ENCODE results near the gene YBX2.
"Not testable (repeated sequence)": the region's sequence is repeated elsewhere in the genome, so short reads cannot be mapped to it uniquely, and the experiment has no call there.

Gene YBX2

GRCh38 chr17:7253082-7253481, 41.4 kb downstream of the YBX2 start:
- Histone ChIP-seq H3K36me3 (ENCODE audit: insufficient read depth, low read length) (peaks cover 15% of the 10 kb centered on the region; the same call in 1 of the 2 replicates), H3K4me3 (ENCODE audit: low read depth, low read length) (peak overlapping the region; percentile 96), H3K27me3 (ENCODE audit: insufficient read depth, low read length) (no peaks in the 10 kb centered on the region), H2AFZ (ENCODE audit: low read length, unreplicated experiment) (no peak overlapping the region), H3K4me1 (ENCODE audit: control insufficient read depth, insufficient read depth, low read length, unreplicated experiment) (peaks cover 25% of the 10 kb centered on the region), H3K27ac (ENCODE audit: low read depth, low read length) (peak overlapping the region; percentile 97), H3K79me2 (ENCODE audit: control insufficient read depth, insufficient read depth, low read length, unreplicated experiment) (peaks cover 51% of the 10 kb centered on the region)

DNA sequence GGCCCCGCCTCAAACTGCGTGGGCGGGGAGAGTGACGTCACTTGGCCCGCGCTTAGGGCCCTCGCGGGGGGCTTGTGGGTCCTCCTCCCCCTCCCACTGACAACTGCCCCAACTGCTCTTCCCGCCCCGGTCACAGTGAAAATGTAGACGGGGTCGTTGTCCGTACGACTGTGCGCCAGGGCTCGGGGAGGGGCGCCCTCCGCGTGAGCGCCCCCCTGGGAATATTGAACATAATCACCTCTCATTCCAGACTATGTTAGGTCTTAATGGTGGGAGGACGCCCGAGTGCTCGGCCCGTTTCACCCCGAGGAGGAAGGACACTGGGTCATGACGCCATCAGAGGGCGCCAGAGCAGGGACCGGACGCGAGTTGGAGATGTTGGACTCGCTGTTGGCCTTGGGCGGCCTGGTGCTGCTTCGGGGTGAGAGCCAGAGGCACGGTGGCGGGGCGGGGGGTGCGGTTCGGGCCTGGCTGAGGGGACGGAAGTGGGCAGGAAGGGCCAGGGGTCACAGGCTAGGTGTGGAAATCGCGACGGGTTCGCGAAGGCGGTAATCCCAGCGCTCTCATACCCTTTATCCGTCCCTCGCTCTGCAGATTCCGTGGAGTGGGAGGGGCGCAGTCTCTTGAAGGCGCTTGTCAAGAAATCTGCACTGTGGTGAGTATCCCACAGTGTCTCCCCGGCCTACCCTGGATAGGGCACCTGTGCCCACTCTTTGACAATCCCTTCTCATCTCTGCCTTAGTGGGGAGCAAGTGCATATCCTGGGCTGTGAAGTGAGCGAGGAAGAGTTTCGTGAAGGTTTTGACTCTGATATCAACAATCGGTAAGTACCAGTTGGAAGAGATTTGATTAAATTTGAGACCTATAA, 42.0 kb downstream of the YBX2 start, which contains the start of gene ELP5:
TSS of gene ELP5 (plus strand) at position 40 of the 868 bp plus-strand sequence. CDS start at position 376, 336 bp downstream.
- H3K27me3 ChIP-seq (ENCODE audit: insufficient read depth, low read length): no peaks in the 10 kb centered on the region
- H3K4me3 ChIP-seq (ENCODE audit: low read depth, low read length): peak within 1 kb of the TSS; percentile 96
- peaks cover 25% of the 10 kb centered on the region for H3K4me1 ChIP-seq (ENCODE audit: control insufficient read depth, insufficient read depth, low read length, unreplicated experiment)
- peak within 1 kb of the TSS; percentile 93 for H2AFZ ChIP-seq (ENCODE audit: low read length, unreplicated experiment)
- H3K27ac ChIP-seq (ENCODE audit: low read depth, low read length): peak within 1 kb of the TSS; percentile 97
- H3K36me3 ChIP-seq (ENCODE audit: insufficient read depth, low read length): peaks cover 15% of the 10 kb centered on the region; the same call in 1 of the 2 replicates
- peaks cover 58% of the 10 kb centered on the region for H3K79me2 ChIP-seq (ENCODE audit: control insufficient read depth, insufficient read depth, low read length, unreplicated experiment)

DNA sequence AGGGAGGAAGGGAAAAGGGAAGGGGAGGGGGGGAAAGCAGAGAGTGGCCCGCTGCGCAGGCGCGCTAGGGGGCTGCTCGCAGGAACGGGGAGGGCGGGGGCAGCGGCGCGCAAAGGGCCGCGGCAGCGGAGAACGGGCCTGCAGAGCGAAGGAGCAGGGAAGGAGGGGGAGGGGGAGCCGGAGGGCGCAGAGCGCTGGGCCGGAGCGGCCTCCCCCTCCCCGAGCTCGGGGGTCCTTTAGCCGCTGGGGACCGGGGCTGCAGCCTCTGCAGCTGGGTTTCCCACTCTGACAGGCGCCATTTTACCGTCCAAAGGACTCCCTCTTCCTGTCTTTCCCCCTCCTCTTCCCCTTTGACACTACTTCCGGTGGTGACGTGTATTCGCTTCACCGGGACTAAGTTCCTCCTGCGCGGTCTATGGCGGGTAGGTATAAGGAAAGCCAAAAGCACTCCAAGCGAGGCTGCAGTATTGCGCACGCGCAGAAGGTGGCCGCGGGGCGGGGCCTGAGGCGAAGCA, 42.7 kb downstream of the YBX2 start, which contains the start of gene CTDNEP1:
TSS of gene CTDNEP1 (minus strand) at position 74 of the 515 bp plus-strand sequence. CDS start 438 bp downstream, outside the sequence.
- peak within 1 kb of the TSS; percentile 97 for H3K27ac ChIP-seq (ENCODE audit: low read depth, low read length)
- H3K36me3 ChIP-seq (ENCODE audit: insufficient read depth, low read length): peaks cover 15% of the 10 kb centered on the region; the same call in 1 of the 2 replicates
- H3K4me1 ChIP-seq (ENCODE audit: control insufficient read depth, insufficient read depth, low read length, unreplicated experiment): peaks cover 25% of the 10 kb centered on the region
- no peaks in the 10 kb centered on the region for H3K27me3 ChIP-seq (ENCODE audit: insufficient read depth, low read length)
- peaks cover 65% of the 10 kb centered on the region for H3K79me2 ChIP-seq (ENCODE audit: control insufficient read depth, insufficient read depth, low read length, unreplicated experiment)
- H3K4me3 ChIP-seq (ENCODE audit: low read depth, low read length): peak within 1 kb of the TSS; percentile 96
- H2AFZ ChIP-seq (ENCODE audit: low read length, unreplicated experiment): peak within 1 kb of the TSS; percentile 93

- Histone ChIP-seq H3K79me2 (ENCODE audit: control insufficient read depth, insufficient read depth, low read length, unreplicated experiment) (peaks cover 65% of the 10 kb centered on the region), H3K27ac (ENCODE audit: low read depth, low read length) (peak overlapping the region; percentile 97), H3K36me3 (ENCODE audit: insufficient read depth, low read length) (peaks cover 15% of the 10 kb centered on the region; the same call in 1 of the 2 replicates), H3K4me1 (ENCODE audit: control insufficient read depth, insufficient read depth, low read length, unreplicated experiment) (peaks cover 25% of the 10 kb centered on the region), H3K4me3 (ENCODE audit: low read depth, low read length) (peak overlapping the region; percentile 96), H2AFZ (ENCODE audit: low read length, unreplicated experiment) (peak overlapping the region; percentile 47), H3K27me3 (ENCODE audit: insufficient read depth, low read length) (no peaks in the 10 kb centered on the region)
Observed at GRCh38 chr17:7250695-7251627, 43.5 kb downstream of the YBX2 start.

DNA sequence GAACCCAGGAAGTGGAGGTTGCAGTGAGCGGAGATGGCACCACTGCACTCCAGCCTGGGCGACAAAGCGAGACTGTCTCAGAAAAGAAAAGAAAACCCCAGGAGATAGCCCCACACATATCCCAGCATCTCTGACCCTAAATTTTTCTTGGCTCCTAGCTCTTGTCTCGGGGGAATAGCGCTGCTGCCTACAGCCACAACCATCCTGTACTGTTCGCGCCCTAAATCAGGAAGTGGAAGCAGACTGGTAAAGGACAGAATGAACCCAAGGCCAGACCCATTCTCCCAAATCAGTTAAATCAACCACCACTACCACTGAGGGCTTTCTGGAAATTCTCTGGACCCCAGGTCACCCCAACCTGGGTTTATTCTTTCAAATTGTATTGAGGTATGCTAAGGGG, 44.6 kb downstream of the YBX2 start:
- H3K79me2 ChIP-seq (ENCODE audit: control insufficient read depth, insufficient read depth, low read length, unreplicated experiment): peaks cover 65% of the 10 kb centered on the region
- no peak overlapping the region for H3K27ac ChIP-seq (ENCODE audit: low read depth, low read length)
- no peaks in the 10 kb centered on the region for H3K27me3 ChIP-seq (ENCODE audit: insufficient read depth, low read length)
- H3K36me3 ChIP-seq (ENCODE audit: insufficient read depth, low read length): peaks cover 12% of the 10 kb centered on the region; the same call in 1 of the 2 replicates
- H3K4me3 ChIP-seq (ENCODE audit: low read depth, low read length): peak overlapping the region; percentile 96
- no peak overlapping the region for H2AFZ ChIP-seq (ENCODE audit: low read length, unreplicated experiment)
- H3K4me1 ChIP-seq (ENCODE audit: control insufficient read depth, insufficient read depth, low read length, unreplicated experiment): peaks cover 25% of the 10 kb centered on the region

GRCh38 chr17:7249214-7249613, 45.2 kb downstream of the YBX2 start:
- Histone ChIP-seq H3K27ac (ENCODE audit: low read depth, low read length) (no peak overlapping the region), H3K4me1 (ENCODE audit: control insufficient read depth, insufficient read depth, low read length, unreplicated experiment) (peaks cover 25% of the 10 kb centered on the region), H2AFZ (ENCODE audit: low read length, unreplicated experiment) (no peak overlapping the region), H3K27me3 (ENCODE audit: insufficient read depth, low read length) (no peaks in the 10 kb centered on the region), H3K79me2 (ENCODE audit: control insufficient read depth, insufficient read depth, low read length, unreplicated experiment) (peaks cover 63% of the 10 kb centered on the region), H3K36me3 (ENCODE audit: insufficient read depth, low read length) (peaks cover 8% of the 10 kb centered on the region; the same call in 1 of the 2 replicates), H3K4me3 (ENCODE audit: low read depth, low read length) (peak overlapping the region; percentile 23; the same call in 1 of the 2 replicates)

GRCh38 chr17:7248796-7249195, 45.6 kb downstream of the YBX2 start:
- Histone ChIP-seq H3K79me2 (ENCODE audit: control insufficient read depth, insufficient read depth, low read length, unreplicated experiment) (peaks cover 59% of the 10 kb centered on the region), H3K27ac (ENCODE audit: low read depth, low read length) (no peak overlapping the region), H3K4me1 (ENCODE audit: control insufficient read depth, insufficient read depth, low read length, unreplicated experiment) (peaks cover 25% of the 10 kb centered on the region), H3K27me3 (ENCODE audit: insufficient read depth, low read length) (no peaks in the 10 kb centered on the region), H3K4me3 (ENCODE audit: low read depth, low read length) (peak overlapping the region; percentile 23; the same call in 1 of the 2 replicates), H3K36me3 (ENCODE audit: insufficient read depth, low read length) (peaks cover 7% of the 10 kb centered on the region; the same call in 1 of the 2 replicates), H2AFZ (ENCODE audit: low read length, unreplicated experiment) (no peak overlapping the region)

DNA sequence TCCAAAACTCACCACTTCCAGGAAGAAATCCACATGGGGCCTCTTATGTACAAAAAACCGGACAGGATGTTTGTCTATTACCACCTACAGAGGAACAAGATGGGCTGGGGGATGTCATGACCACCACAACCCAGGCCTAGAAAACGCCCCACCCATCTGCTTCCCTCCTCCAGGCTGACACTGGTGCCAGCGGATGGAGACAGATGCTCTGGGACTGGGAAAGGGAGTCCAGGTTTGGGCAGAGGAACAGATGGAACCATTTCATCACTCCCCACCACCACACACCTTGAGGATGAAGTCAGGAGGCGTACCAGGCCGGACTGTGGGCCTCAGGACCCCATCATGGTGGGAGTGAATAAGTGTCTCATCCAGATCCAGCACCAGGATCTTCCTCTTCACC, 47.7 kb downstream of the YBX2 start:
- peaks cover 2% of the 10 kb centered on the region; the same call in 1 of the 2 replicates for H3K36me3 ChIP-seq (ENCODE audit: insufficient read depth, low read length)
- H3K27ac ChIP-seq (ENCODE audit: low read depth, low read length): no peak overlapping the region
- H3K79me2 ChIP-seq (ENCODE audit: control insufficient read depth, insufficient read depth, low read length, unreplicated experiment): peaks cover 51% of the 10 kb centered on the region
- H2AFZ ChIP-seq (ENCODE audit: low read length, unreplicated experiment): no peak overlapping the region
- H3K4me1 ChIP-seq (ENCODE audit: control insufficient read depth, insufficient read depth, low read length, unreplicated experiment): peaks cover 22% of the 10 kb centered on the region
- no peak overlapping the region for H3K4me3 ChIP-seq (ENCODE audit: low read depth, low read length)
- H3K27me3 ChIP-seq (ENCODE audit: insufficient read depth, low read length): no peaks in the 10 kb centered on the region

- not testable (repeated sequence) for H3K27me3 ChIP-seq (ENCODE audit: insufficient read depth, low read length); H2AFZ ChIP-seq (ENCODE audit: low read length, unreplicated experiment); H3K4me3 ChIP-seq (ENCODE audit: low read depth, low read length)
- peaks cover 50% of the 10 kb centered on the region for H3K79me2 ChIP-seq (ENCODE audit: control insufficient read depth, insufficient read depth, low read length, unreplicated experiment)
- H3K4me1 ChIP-seq (ENCODE audit: control insufficient read depth, insufficient read depth, low read length, unreplicated experiment): peaks cover 23% of the 10 kb centered on the region
- H3K27ac ChIP-seq (ENCODE audit: low read depth, low read length): peak overlapping the region; percentile 96; the same call in 1 of the 2 replicates
- peaks cover 14% of the 10 kb centered on the region; the same call in 1 of the 2 replicates for H3K36me3 ChIP-seq (ENCODE audit: insufficient read depth, low read length)
Observed at GRCh38 chr17:7243838-7244237, 50.6 kb downstream of the YBX2 start.

GRCh38 chr17:7243453-7243729, 51.0 kb downstream of the YBX2 start:
- Histone ChIP-seq H3K36me3 (ENCODE audit: insufficient read depth, low read length) (peaks cover 14% of the 10 kb centered on the region; the same call in 1 of the 2 replicates), H3K79me2 (ENCODE audit: control insufficient read depth, insufficient read depth, low read length, unreplicated experiment) (peaks cover 50% of the 10 kb centered on the region), H2AFZ (ENCODE audit: low read length, unreplicated experiment) (no peak overlapping the region), H3K27me3 (ENCODE audit: insufficient read depth, low read length) (no peaks in the 10 kb centered on the region), H3K4me1 (ENCODE audit: control insufficient read depth, insufficient read depth, low read length, unreplicated experiment) (peaks cover 21% of the 10 kb centered on the region), H3K27ac (ENCODE audit: low read depth, low read length) (peak overlapping the region; percentile 96), H3K4me3 (ENCODE audit: low read depth, low read length) (peak overlapping the region; percentile 91)

Measured in ACC112 (cell line).